HT1080 (cell line): ENCODE results near the gene RAD51B. TPM values are rescaled to one million over a fixed set of nuclear protein-coding genes. Genes with fewer than 3 reads are reported as not detected.

ENCODE experiments used
- DNase-seq: peaks from one replicate; pipeline ENCODE4 v3.0.0-alpha.2; 2015; ENCODE audit warnings: low read depth
- total RNA-seq: library from RNA; depleted of rRNA; stranded (reverse); fragments of >200 nt; shearing (Covaris generic); gene quantifications from 2 replicates; pipeline ENCODE4 v1.2.3, GENCODE V29; 2014

RAD51B gene
- total RNA-seq, 1 experiment from 2014 or later = 8.5 TPM

- DNase-seq = no peak
These were observed 721.8 kb downstream of the RAD51B start for GRCh38 chr14:68541178-68541896.

- no peak for DNase-seq
These were observed 722.8 kb downstream of the RAD51B start for GRCh38 chr14:68542346-68542745.

GRCh38 chr14:68543516-68543915 is 723.9 kb downstream of the RAD51B start:
- no peak for DNase-seq

GRCh38 chr14:68544081-68544892 is 724.7 kb downstream of the RAD51B start:
- DNase-seq = peak; percentile 97

- DNase-seq = peak; percentile 66
These were observed 727.3 kb downstream of the RAD51B start for GRCh38 chr14:68546839-68547238.

DNA sequence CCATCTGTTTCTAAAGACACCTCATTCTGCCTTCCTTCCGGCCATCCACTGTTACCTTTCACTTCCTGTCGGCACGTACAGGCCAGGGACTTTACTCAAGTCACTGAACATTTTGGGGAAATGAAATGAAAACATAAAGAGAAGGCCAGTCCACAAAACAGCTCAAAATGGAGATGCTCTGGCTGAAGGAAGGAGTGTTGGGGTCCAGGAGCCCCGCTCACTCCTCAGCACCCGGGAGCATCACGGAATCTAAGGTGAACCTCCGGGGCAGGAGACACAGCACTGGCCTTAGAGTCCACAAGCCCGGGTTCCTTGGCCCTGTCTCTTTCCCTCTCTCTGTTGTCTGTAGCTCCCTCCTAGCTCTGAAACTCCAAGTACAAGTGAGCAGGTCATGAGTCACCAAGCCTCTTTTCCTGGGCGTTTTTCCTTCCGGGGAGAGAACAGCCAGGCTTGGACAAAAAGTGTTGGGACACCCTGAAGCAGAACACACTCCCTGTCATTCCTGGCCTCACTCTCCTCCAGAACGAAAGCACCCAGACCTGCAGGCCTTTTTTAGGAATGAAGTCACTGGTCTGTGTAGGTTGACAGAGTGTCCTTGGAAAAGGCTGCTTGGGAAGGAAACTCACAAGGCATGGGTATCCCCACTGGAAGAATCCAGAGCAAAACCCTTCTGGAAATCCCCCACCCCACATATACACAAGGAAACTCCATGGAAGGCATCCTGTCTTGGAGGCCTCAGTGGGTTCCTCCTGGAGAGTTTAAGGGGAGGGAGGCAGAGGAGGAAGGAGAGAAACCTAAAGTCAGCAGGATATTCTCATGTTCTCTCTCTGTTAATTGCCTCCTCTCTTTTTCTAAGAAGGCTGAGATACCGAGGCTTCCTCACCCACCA is 728.0 kb downstream of the RAD51B start:
- DNase-seq = peak; percentile 89

DNA sequence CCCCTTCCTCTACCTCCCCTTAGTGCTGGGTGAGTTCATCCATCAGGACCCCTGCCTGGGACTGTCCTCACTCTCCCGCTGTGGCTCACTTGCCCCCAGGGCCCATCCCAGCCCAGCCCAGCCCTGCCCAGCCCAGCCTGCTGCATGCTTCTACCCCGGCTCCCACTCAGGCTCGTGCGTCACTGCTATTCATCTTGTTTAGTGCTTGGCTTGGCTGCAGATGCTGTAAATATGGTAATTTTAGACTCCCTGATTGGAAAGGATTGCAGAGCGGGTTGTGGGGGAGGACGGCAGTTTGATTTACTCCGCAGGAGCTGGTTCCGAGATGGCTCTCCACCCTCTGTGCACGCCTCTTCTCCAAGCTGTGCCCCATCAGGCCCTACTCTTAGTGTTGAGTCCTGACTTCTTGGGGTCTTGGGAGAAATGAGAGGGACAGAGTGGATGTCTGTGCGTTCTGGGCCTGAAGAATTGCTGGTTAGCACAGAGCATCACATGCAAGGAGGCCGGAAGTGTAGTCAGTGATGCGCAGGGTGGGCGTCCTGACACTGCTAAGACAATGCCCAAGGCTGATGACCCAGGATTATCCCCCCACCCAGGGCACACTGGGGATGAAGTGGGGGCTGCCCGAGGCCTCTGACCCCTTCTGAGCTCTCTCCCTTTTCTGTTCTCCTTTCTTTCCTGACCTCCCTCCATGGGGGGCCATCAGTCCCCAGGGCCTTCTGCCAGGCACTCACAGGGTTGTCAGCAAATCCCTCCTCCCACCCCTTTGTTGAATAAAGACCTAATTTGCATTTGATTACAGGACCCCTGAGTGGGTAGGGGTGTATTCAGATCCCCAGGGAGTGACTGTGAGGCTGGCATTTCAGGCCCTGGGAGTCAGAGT is 728.9 kb downstream of the RAD51B start:
- DNase-seq = no peak

- DNase-seq = no peak
These were observed 730.7 kb downstream of the RAD51B start for GRCh38 chr14:68550338-68550715.

DNA sequence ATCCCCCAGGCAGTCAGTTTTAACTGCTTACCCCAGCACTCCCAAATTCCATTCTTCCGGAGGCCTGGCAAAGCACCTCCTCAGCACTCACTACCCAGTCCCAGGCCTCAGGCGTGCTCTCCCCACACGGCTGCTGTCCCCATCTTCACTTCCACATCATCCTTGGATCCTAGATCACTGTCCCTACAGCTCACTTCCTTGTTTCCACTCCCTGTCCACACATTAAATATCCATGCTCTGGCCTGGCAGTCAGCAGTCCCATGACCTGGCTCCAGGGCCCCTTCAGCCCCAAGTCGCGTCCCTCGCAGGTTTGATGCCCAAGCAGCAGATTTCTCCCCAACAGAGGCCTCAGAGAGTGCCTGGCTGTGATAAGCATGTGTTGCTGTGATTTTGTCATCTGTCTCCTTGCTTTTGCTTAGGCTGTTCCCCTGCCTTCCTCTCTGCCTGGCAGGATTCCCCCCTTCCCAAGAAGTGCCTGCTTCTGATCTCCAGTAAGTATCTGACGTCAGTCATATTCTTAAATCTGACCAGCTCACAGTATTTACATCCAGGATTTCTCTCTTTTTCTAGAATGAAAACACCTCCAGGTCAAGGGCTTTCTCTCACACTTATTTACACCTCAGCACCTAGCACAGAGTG is 731.6 kb downstream of the RAD51B start:
- no peak for DNase-seq

GRCh38 chr14:68552075-68552474 is 732.5 kb downstream of the RAD51B start:
- DNase-seq = no peak

DNA sequence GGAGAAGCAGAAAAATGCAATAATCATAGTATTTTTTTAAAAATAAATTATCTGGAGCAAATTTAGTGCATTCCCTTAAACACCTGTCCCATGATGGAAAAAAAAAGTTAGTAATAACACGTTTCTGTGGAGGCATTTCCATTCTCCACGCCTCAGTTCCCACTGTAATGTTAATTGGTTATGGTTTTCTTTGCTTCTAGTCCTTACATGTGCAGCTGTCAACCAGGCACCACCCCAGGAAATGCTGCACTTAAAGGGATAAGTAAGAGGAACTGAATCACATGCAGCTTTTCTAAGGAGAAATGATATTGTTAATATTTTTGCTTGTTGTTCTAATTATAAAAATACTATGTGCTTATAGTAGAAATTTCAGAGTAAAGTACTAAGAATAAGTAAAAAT is 733.0 kb downstream of the RAD51B start:
- DNase-seq = no peak

DNA sequence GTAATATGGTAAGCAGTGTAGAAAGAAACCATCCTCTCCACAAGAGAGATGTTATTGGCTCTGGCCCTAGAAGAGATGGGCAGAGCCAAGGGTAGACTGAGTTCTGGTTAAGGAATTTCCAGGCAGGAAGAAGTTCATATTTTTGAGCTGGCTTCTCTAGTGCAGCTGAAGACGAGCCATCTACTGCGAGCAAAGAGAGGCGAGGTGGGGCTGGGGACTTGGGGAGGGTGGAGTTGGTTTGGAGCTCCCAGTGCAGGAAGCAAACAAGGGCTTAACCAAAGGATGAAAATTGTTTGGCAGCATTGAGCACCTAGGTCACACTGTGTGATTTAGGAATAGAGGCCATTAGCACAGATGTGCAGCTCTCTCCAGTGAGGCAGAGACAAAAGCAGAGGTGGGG is 733.7 kb downstream of the RAD51B start:
- DNase-seq = no peak

GRCh38 chr14:68554231-68554630 is 734.7 kb downstream of the RAD51B start:
- no peak for DNase-seq

DNA sequence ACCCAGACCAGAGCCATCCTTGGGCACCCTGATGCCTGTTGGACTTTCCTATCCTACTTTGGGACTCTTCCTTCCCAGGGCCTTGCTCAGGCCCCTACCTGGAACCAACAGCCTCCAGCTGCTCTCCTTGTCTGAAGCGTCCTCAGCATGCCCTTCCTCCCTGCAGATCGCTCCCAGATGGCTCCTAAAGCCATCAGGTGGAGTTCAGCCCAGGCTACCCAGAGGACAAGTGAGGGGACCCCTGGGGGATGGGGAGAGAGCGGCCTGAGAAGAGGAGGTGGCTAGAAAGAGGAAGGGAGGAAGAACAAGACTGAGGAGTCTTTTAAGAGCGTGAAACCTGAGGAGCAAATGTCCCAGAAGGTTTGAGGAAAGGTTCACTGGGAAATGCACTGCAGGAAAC is 736.7 kb downstream of the RAD51B start:
- no peak for DNase-seq

DNA sequence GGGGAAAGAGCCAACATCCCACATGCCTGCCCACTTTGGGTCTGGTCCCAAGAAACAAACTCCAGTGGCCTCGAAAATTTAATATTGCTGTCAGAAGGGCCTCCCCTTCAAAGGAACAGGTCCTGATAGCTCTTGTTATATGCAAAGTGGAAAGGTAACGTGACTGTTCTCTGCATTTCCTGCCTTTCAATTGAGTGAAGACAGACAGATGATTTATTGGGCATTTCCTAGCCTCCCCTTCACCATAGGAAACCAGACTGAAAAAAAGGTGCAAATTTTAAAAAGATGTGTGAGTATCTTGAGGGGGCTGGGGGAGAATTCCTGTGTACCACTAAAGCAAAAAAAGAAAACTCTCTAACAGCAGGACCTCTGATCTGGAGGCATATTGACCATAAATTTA is 738.1 kb downstream of the RAD51B start:
- DNase-seq = no peak

GRCh38 chr14:68558096-68558495 is 738.5 kb downstream of the RAD51B start:
- no peak for DNase-seq

GRCh38 chr14:68559949-68560348 is 740.4 kb downstream of the RAD51B start:
- no peak for DNase-seq

DNA sequence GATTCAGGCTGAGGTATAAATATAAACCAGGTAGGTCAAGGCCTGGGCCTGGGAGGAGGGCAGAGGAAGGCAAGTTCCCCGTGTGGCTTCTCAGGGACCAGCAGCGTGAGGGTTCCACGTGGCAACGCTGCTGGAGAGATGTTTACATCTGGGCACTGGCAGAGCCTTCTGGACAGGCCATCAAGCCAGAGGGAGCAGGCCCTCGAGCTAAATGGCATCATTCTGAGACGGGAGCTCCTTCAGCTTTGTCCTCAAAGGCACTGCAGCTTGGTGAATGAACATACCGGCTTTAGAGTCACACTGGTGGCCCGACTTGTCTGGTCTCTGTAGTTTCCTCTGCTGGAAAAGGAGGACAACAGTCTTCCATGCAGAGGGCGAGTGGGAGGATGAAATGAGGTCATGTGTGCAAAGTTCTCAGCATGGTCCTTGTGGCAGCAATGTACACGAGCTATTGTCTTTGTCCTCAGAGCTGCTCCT is 742.0 kb downstream of the RAD51B start:
- DNase-seq = no peak

DNA sequence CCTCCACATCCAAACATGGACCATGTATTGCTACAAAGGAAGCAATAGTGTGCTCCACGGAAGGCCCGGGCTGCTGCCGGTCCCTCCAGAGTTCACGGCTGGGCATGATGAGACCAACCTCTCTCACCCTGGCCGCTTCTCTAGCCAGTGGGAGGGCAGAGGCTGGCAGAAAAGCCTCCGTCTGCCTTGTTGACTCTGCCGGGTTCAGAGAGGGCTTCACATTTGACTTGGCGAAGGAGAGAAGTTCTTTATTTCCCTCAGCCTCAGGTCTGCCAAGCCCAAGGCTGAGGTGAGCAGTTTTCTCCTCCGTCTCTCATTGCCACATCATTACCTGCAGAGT is 743.3 kb downstream of the RAD51B start:
- no peak for DNase-seq
